Activated CD8-positive, alpha-beta memory T cell treated with anti-CD3 and anti-CD28 coated beads, Interleukin-2, amount 50 U/mL, for 24 hours (primary cell): ENCODE results near the gene SF3B6.
A peak's percentile ranks its signal among the peaks of the same experiment; 100 is the strongest.
"Not testable (repeated sequence)": the region's sequence is repeated elsewhere in the genome, so short reads cannot be mapped to it uniquely, and the experiment has no call there.

Experiments
- DNase-seq: peaks from one replicate; pipeline ENCODE4 v3.0.0-alpha.2; 2020; ENCODE audit errors: extremely low read depth

Gene SF3B6

DNA sequence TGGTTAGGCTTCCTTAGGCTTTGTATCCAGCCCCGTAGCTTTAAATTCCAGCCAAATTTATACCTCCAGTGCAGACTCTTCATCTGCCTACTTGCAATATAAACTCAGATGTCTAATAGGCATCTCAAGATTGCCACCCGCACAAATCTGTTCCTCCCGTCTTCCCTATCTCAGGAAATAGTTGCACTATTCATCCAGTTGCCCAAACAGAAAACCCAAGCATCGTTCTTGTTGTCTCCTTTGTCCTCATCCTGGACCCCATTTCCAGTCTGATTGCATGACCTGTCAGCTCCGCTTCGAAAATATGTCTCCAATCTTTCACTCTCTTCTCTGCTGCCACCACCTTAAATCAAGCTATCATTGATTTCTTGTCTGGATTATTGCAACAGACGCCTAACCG, 24.3 kb downstream of the SF3B6 start:
- DNase-seq = no peak

DNA sequence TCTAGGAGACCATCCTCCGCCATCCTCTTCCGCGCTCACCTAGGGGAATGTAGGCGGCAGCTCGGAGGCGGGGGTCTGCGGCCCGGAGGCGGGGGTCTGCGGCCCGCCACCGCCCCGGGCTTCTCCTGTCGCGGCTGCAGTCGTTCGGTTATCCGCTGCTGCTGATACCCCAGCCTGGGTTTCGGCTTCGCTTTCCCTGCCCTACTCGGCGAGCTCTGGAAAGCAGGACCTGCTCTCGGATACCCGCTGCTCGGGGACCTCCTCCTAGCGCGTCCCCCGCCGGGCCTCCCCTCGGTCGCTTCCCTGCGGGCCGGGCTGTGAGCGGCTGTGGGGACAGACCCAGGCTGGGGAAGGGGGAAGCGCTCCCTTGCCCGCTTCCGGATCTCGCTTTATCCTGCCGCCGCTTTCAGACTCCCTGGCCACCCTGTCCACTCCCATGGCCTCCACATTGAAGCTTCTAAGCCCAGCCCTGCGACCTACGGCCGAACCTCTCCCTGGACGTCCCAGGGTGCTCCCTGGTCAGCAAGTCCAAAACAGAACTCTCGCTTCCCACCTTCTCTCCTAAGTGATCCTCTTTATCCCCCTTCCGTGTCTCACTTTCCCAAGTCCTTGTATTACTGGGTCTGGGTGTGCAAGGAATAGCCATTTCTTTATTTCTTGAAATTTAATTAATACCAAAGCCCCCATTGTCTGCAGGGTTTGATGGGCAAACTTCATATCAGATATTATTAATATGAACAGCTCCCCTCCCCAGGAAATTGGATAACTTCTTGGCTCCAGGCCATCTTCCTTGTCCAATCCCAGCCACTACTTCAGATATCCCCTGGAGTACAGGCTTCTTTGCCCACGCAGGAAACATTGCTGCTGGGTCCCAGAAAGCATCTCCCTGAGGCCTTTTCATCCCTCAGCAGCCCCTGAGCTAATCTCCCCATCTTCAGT, 25.8 kb downstream of the SF3B6 start:
- no peak for DNase-seq

DNA sequence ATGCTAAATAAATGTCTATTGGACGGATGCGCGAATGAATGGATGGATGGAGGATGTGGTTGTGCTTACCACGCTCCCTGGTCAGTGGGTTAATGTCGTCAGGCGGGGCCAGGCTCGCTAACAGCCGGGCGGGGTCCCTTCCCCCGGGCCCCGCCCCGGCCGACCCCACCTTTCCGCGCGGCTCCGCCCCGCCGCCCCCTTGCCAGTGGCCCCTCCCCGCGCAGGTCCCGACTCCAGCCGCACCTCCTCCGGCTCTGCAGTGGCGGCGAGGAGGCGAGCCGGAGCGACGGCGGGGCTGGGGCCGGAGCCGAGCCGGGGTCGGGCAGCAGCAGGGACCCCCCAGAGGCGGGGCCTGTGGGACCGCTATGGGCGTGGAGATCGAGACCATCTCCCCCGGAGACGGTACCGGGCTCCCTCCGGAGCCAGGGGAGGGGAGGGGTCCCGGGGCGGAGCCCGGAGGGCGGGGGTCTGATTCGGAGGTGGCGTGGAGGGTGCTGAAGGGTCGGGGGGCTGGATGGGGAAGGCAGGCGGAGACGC, 26.6 kb downstream of the SF3B6 start, which contains the start of gene FKBP1B:
FKBP1B (plus strand) TSS at position 257 of the 537 bp plus-strand sequence; CDS start at position 366, 109 bp downstream.
- peak; percentile 14 for DNase-seq

DNA sequence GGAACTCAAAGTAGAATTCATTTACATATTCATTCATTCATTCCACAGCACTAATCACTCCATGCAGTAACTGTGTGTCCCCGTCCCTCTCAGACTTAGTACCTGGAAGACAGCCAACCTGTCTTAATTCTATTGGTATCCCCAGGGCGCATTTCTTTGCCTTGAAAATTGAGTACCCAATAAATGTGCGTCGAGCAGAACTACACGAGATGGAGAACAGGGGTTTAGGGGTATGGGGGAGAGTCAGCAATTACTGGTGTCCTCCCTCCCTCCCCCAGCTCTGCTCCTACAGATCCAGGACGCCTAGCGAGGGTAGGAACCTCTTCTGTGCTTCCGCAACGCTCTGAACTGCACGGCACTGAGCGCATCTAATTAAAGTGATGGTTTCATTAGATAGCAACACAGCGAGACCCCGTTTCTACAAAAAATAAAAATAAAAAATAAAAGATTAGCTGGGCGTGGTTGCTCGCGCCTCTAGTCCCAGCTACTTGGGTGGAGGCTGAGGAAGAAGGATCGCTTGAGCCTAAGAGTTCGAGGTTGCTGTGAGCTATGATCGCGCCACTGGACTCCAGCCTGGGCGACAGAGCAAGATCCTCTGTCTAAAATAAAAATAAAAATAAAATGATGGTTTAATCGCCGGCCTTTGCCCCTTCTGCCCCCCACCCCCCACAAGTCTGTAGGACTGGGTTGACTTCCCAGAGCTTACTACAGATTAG, 27.2 kb downstream of the SF3B6 start:
- no peak for DNase-seq

DNA sequence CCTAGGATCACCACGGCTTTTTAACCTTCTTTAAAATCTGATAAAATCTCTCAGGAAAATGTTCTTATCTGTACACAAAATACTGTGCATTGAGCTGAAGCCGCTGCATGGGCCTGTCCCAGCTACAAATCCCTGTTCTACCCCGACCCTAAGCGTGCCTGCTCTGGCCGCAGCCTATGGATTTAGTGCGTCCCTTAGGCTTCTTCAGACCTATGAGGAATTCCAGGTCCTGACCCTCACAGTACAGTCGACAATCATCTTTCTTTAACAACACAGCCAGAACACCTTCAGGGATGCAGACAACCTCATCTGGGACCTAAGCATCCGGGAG, 28.5 kb downstream of the SF3B6 start:
- DNase-seq = no peak

DNA sequence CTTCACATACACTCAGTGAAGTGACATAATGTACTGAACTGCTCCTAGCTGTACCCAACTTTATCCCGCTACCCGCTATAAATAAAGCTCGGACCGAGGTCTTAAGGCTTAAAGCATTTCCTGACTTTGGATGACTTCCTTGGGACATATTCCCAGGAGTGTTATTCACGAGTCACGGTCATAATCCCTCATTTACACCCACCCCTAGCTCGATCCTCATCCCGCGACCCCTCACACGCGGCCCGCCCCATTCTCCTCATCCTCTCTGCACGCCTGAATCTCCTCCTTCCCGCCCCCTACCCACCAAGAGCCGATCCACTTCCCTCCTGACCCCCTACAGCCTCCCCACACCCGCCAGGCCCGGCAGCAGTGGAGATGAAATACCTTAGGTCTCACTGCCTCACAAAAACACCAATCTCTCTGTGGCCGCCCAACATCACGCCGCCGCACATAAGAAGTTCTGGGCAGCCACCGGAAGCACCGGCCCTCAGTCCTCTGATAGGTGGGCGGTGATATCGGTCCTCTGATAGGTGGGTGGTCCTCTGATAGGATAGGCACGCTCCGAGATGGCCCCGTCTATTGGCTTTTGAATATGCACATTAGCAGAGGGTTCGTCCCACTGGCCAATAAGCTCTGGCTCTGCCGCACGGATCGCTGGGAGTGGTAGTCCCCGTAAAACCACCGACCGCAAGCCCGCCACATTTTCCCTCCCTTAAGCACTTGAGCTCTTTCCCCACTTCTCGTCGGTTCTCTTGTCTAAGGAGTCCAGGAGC, 29.0 kb downstream of the SF3B6 start, which contains the start of gene WDCP:
WDCP (minus strand) TSS at position 462 of the 773 bp plus-strand sequence. CDS start 7,897 bp downstream, outside the sequence.
- DNase-seq = peak; percentile 87

DNA sequence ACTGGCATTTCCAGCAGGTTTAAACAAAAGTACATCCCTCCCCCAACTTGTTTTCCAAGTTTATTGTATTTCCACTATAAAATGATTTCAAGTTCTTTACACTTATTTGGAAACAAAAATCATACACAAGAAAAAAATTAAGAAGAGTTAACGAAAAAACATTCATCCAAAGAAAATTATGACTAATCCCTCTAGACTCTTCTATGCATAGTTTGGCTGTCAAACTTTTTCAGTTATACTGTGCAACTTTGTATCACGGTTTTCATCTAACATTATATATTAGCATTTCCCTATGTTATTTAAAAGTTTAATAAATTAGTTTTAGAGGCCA, 29.6 kb downstream of the SF3B6 start:
- DNase-seq = no peak

DNA sequence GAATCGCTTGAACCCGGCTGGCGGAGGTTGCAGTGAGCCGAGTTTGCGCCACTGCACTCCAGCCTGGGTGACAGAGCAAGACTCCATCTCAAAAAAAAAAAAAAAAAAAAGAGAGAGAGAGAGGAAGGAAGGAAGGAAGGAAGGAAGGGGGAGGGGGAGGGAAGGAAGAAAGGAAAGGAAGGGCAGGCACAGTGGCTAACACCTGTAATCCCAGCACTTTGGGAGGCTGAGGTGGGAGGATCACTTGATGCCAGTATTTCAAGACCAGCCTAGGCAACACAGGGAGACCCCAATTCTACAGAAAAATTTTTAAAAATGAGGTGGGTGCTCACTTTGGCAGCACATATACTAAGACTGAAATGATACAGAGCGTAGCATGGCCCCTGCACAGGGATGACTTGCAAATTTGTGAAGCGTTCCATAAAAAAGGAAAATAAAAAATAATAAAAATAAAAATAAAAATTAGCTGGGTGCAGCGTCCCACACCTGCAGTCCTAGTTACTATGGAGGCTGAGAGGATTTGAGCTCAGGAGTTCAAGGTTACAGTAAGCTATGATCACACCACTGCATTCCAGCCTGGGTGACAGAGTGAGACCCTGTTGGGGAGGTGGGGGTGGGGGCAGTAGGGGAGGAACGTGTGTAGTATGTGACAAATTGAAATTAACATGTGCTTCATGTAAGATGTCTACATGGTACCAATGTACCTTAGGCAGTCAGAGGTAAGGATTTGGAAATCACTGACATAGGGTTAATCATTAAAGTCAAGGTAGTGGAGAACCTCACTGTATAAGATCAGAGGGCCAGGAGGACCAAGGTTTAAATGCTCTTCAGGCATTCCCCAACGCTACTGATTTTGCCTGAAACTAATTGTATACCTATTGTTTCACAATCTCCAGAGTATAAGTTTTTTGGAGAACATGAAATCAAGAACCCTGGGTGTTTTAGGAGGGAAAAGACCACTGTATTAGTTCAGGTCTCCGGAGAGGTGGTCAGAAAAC, 30.3 kb downstream of the SF3B6 start:
- DNase-seq = no peak

DNA sequence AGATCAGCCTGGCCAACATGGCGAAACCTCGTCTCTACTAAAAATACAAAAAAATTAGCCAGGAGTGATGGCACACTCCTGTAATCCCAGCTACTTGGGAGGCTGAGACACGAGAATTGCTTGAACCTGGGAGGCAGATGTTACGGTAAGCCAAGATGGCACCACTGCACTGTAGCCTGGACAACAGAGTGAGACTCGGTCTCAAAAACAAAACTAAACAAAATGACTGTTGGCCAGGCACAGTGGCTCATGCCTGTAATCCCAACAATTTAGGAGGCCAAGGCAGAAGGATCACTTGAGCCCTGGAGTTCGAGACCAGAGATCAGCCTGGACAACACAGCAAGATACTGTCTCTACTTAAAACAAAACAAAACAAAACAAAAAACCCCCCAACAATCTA, 33.0 kb downstream of the SF3B6 start:
- DNase-seq = not testable (repeated sequence)

DNA sequence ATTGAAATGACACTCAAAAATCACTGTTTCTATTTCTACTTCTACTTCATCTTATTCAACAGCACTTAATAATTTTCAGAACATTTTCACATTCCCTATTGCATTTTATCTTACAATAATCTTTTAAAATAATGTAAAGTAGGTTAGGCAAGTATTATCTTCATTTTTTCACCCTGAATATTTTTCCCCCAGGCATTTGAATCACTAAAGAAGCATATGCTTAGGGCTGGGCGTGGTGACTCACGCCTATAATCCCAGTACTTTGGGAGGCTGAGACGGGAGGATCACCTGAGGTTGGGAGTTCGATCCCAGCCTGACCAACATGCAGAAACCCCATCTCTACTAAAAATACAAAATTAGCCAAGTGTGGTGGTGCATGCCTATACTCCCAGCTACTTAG, 35.6 kb downstream of the SF3B6 start:
- DNase-seq = no peak

DNA sequence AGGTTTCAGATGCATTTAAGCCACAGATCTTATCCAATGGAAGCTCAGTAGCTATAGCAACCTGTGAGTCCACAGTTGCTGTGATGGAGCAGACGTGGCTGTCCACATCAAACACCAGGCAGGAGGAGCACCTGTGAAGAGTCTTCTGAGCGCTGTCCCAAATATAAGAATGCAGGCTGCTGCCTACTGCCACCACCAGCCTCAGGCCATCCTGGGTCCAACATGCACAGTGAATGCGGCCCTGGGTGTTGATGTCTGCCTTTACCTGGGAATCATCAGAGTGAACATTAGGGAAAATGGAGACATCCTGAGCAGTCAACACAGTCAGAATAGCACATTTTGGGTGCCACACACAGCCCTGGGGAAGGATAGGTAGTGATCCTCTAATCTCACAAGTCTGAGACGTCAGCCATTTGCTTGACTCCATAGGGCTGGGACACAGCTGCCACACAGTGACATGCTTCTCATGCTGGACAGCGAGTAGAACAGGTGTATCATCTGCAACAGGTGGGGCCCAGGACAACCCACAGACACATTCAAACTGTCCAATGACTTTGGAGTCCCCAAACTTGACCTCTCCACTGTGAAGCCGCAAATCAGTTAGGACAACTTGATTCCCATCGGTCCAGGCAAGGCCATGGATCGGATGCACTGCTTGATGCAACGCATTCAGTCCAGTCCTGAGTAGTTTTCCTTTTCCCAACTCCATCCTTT, 37.2 kb downstream of the SF3B6 start:
- no peak for DNase-seq

DNA sequence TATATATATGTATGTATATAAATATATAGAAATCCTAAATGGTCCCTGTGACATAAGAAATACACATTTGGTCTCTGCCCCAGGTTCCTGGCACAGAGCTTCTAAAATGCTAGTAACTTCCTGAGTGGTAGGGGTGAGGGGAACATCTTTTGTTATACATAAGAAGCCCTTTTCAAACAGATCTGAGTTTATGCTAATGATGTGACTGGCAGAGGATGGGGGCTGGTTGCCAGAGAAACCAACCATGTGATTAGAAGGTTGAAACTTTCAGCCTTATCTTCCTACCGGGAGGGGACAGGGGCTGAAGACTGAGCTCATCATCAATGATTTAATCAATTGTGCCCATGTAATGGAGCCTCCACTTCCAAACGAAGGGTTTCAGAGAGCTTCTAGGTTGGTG, 49.9 kb downstream of the SF3B6 start:
- no peak for DNase-seq

DNA sequence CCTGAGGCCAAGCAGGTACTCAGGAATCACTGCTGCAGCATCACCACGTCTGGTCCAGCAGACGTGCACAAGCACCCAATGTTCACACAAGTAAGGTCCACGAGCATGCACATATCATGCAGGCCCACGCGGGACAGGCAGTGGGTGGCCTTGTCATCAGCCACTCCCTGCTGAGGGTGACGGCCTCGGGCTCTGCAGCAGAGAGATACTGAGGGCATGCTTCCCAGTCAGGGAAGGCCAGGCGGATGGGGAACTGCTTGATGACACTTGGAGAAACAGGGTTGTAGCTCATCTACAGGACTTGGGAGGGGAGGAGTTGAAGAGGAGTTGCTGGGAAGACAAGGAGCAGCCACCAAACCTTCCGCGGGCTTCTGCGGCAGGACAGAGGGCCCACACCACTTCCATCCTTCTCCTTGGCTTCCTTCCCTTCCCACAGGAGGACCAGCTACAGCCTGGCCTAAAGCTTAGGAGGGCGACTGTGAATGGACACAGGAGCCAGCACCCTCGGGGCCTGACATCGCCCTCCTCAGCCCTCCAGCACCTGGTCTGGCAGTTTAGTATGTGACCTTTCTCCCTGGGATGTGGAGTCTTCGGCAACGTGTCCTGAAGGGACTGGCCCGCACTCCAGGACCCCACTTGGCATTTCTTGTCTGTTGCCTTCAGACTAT, 51.0 kb downstream of the SF3B6 start:
- DNase-seq = no peak

DNA sequence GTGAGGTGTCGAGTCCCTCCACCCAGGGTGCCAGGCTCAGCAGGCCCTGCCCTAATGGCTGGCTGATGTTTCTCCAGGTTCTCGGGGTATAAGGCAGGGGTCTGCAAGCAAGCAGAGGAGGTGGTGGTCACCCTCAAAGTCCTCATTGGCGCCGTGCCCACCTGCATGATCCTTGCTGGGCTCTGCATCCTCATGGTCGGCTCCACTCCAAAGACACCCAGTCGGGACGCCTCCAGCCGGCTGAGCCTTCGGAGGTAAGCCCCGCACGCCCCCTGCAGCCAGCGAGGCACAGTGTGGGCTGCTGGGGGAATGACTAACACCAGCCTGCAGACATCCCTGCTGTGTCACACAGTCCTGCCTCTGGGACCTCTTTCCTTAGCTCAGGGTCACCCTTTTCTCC, 52.1 kb downstream of the SF3B6 start:
- DNase-seq = no peak

DNA sequence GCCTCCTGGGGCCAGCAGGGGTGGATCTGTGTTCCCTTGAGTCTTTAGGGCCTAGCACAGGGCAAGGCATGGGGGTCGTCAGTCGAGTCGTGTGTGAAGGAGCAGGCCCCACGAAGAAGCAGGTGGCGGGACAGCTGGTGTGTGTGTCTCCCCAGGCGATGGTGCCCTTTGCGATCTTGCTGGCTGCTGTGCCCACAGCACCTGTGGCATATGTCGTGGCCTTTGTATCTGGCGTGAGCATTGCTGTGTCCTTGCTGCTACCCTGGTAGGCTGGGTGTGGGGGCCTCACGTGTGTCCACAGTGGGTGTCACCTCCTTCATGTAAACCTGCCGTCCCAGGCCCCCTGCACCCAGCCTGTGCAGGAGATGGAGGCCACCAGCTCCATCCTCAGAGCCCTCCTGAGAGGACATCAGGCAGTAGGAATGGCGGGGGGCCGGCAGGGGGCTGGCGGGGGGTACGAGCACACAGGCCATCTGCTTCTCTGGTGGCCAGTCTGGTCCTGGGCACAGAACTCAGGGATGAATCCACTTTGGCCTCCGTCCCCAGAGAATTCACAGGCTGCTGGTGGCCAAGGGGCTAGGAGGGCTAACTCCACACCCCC, 53.1 kb downstream of the SF3B6 start:
- no peak for DNase-seq

DNA sequence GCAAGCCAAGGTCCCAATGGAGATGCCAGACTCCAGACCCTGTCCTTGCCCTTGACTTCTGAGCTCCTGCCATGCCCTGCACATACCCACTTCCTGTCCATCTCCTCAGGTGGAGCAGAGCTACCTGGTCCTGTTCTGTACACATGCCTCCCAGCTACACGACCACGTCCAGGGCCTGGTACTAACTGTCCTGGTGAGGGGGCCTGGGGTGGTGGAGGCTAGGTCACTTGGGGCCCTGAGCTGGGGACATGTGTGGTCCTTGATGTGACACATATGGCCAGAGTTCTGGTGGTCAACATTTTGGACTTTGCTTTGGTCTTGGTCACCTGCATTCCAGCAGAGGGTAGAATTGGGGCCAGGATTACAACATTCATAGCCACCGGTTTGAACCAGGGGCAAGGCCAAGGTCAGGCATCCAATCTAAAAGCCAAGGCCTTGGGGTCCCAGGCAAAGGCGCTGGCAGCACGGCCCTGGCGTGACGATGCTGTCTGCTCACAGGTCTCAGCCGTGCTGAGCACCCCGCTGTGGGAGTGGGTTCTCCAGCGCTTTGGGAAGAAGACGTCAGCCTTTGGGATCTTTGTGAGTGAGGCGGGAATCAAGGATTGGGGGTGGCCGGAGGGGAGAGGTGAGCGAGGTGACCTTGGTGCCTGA, 53.7 kb downstream of the SF3B6 start:
- DNase-seq = no peak

DNA sequence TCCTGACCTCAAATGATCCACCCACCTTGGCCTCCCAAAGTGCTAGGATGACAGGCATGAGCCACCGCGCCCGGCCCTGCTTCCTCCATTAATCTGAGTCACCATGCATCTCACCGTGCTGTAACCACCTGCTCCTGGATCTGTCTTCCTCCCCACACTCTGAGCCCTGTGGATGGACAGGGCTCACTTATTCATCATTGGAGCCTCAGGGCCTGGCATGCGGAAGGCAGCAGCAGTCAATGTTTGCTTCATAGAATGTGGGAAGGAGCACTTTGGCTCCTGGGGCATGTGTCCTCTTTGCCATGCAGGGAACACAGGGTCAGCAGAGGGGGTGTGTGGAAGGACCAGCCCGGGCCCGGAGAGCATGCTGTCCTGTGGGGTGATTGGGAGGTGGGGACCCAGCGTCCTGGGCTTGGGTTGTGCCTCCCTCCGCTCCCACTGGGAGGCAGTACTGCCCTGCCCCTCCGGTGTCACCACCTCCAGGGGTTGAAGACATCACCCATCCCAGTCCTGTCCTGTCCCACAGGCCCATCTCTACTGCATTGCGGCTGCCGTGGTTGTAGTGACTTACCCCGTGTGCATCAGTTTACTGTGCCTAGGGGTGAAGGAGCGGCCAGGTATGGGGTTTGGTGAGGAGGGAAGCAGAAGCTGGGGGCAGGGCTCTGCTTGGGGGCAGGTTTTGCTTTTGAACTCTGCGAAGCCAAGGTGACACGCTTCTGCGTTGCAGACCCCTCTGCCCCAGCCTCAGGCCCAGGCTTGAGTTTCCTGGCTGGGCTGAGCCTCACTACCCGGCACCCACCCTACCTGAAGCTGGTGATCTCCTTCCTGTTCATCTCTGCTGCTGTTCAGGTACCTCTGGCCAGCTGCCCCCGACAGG, 54.8 kb downstream of the SF3B6 start:
- no peak for DNase-seq

DNA sequence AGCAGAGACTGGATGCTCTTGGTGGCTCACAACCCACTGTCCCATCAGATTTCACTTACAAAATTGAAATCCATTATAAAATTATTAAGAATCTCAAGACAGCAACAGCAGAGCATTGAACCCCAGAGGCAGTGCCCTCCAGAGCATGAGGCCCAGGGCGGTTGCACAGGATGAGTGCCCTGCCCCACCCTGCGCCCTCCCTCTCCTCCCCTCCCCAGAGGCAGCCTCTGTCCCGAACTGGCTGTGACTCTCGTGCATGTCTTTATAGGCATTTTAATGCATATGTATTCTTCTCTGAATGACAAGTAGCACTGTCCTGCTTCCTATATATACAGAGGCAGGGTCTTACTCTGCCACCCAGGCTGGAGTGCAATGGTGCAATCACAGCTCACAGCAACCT, 55.9 kb downstream of the SF3B6 start:
- DNase-seq = no peak
